Caco-2 (cell line): ENCODE results near the gene MACROD1. TPM values are rescaled to one million over a fixed set of nuclear protein-coding genes. Genes with fewer than 3 reads are reported as not detected.

ENCODE experiments used
- BruUV-seq: library from RNA; stranded (reverse); fragments of 400-500 nt; replicated peaks from 2 replicates; lab custom pipeline; 2021; lab: Mats Ljungman, UMichigan
- CTCF ChIA-PET: fragments of 300-600 bp; sonication (Branson Sonifier 250); formaldehyde crosslinking; loops from one replicate; lab custom pipeline; 2022; ENCODE audit warnings: antibody characterized with exemption; lab: Charles Lee
- POLR2A ChIA-PET: fragments of 300-600 bp; sonication (Branson Sonifier 250); formaldehyde crosslinking; loops from one replicate; lab custom pipeline; 2022; ENCODE audit warnings: antibody characterized with exemption; lab: Charles Lee
- DNase-seq, 2 experiments: peaks; one replicate each; pipeline versions ENCODE4 v3.0.0 to v3.0.0-alpha.2; 2020 to 2022
- H3K27me3 ChIP-seq: replicated peaks from 2 replicates; pipeline ENCODE4 v1.6.0; 2011; ENCODE audit warnings: low read length; ENCODE audit not compliant: control insufficient read depth, insufficient read depth
- H3K36me3 ChIP-seq: 2 replicates; pipeline ENCODE4 v1.5.1; 2011; ENCODE audit warnings: low read length; ENCODE audit not compliant: control insufficient read depth, insufficient read depth
- H3K4me1 ChIP-seq: fragments of 250-450 bp; sonication (Bioruptor Pico); 2 replicates; pipeline ENCODE4 v1.5.1; 2020; ENCODE audit warnings: mild to moderate bottlenecking
- H3K4me3 ChIP-seq: 2 replicates; pipeline ENCODE4 v1.5.1; 2011; ENCODE audit warnings: low read depth, mild to moderate bottlenecking, control low read depth, low read length
- H3K9me3 ChIP-seq: fragments of 250-450 bp; sonication (Bioruptor Pico); 2 replicates; pipeline ENCODE4 v1.5.1; 2020; ENCODE audit warnings: mild to moderate bottlenecking, moderate library complexity
- H3K27ac Mint-ChIP-seq: one replicate; pipeline ENCODE4 v1.8.0; 2022; ENCODE audit warnings: mixed read lengths; ENCODE audit not compliant: unreplicated experiment
- H3K27me3 Mint-ChIP-seq: one replicate; pipeline ENCODE4 v1.8.0; 2022; ENCODE audit warnings: mixed read lengths; ENCODE audit not compliant: insufficient read depth, unreplicated experiment
- H3K36me3 Mint-ChIP-seq: one replicate; pipeline ENCODE4 v1.8.0; 2022; ENCODE audit warnings: mild to moderate bottlenecking, mixed read lengths; ENCODE audit not compliant: insufficient read depth, unreplicated experiment
- H3K4me1 Mint-ChIP-seq: one replicate; pipeline ENCODE4 v1.8.0; 2022; ENCODE audit warnings: low read depth, mixed read lengths; ENCODE audit not compliant: unreplicated experiment
- H3K4me3 Mint-ChIP-seq: one replicate; pipeline ENCODE4 v1.8.0; 2022; ENCODE audit warnings: mild to moderate bottlenecking, moderate library complexity, mixed read lengths; ENCODE audit not compliant: unreplicated experiment
- H3K9me3 Mint-ChIP-seq: one replicate; pipeline ENCODE4 v1.8.0; 2022; ENCODE audit warnings: mixed read lengths; ENCODE audit not compliant: unreplicated experiment
- CTCF ChIP-seq, 2 experiments: fragments of 200-600 bp in 1 of 2; IDR thresholded peaks; 1 replicate in 1 of 2; 2 replicates in 1 of 2; pipeline versions ENCODE4 v1.5.1 to v1.8.0; 2011 to 2022; ENCODE audit warnings: antibody characterized with exemption in 1 of 2, control low read depth in 1 of 2, inconsistent platforms in 1 of 2, low read depth in 1 of 2, low read length in 1 of 2, mild to moderate bottlenecking in 1 of 2, moderate library complexity in 1 of 2; ENCODE audit not compliant: insufficient read depth in 1 of 2, severe bottlenecking in 1 of 2, unreplicated experiment in 1 of 2
- intact Hi-C: fragments of 100-400 bp; cut with micrococcal nuclease; formaldehyde crosslinking; loops from one replicate; pipeline ENCODE4 v1.10.0; 2022; ENCODE audit not compliant: unreplicated experiment
- total RNA-seq: library from RNA; stranded (reverse); gene quantifications from 2 replicates; pipeline ENCODE4 v1.2.3, GENCODE V29; 2022

MACROD1 gene
- total RNA-seq, 1 experiment from 2014 or later: 29.6 TPM

GRCh38 chr11:64196626-64197025, 30.7 kb upstream of the MACROD1 start:
- Histone ChIP-seq H3K4me3 (no peak overlapping the region), H3K27me3 (no peaks in the 10 kb centered on the region), H3K36me3 (peaks cover 10% of the 10 kb centered on the region), H3K9me3 (no peaks in the 10 kb centered on the region), H3K4me1 (no peaks in the 10 kb centered on the region)
- Mint-ChIP-seq H3K36me3 (peaks cover 100% of the 10 kb centered on the region), H3K9me3 (no peaks in the 10 kb centered on the region), H3K4me1 (no peaks in the 10 kb centered on the region), H3K4me3 (no peak overlapping the region), H3K27me3 (no peaks in the 10 kb centered on the region), H3K27ac (no peak overlapping the region)
- no TSS peak for BruUV-seq
- DNase-seq: no peak
- TF ChIP-seq CTCF (IDR thresholded peaks at IDR 0.05; ENCODE audit: insufficient read depth in 1 of 2, low read depth in 1 of 2, low read length in 1 of 2, severe bottlenecking in 1 of 2, unreplicated experiment in 1 of 2): no peak
- ChIA-PET CTCF (interaction anchor here (0.6 to 1.9 kb wide), 2 partner anchors 11 to 15 kb away, joined by 4 to 14 read pairs; partner anchors contain the start of gene STIP1), POLR2A (interaction anchor here (0.6 kb wide), 1 partner anchor 383 kb away, joined by 4 read pairs; no protein-coding TSS in a partner anchor)
- intact Hi-C loops: no loop called here

GRCh38 chr11:64192434-64192833, 26.5 kb upstream of the MACROD1 start:
- Mint-ChIP-seq H3K27ac (no peak overlapping the region), H3K9me3 (no peaks in the 10 kb centered on the region), H3K36me3 (peaks cover 89% of the 10 kb centered on the region), H3K4me3 (no peak overlapping the region), H3K27me3 (no peaks in the 10 kb centered on the region), H3K4me1 (no peaks in the 10 kb centered on the region)
- Histone ChIP-seq H3K4me1 (0 out of 2 replicates have a peak, but pooled peaks cover 3% of the 10 kb centered on the region), H3K27me3 (no peaks in the 10 kb centered on the region), H3K4me3 (no peak overlapping the region), H3K9me3 (no peaks in the 10 kb centered on the region), H3K36me3 (peaks cover 8% of the 10 kb centered on the region)
- DNase-seq: no peak
- no peak for TF ChIP-seq CTCF (IDR thresholded peaks at IDR 0.05; ENCODE audit: insufficient read depth in 1 of 2, low read depth in 1 of 2, low read length in 1 of 2, severe bottlenecking in 1 of 2, unreplicated experiment in 1 of 2)
- CTCF ChIA-PET: no interaction called here
- POLR2A ChIA-PET: interaction anchor here (0.5 kb wide), 1 partner anchor 11 kb away, joined by 3 read pairs; no protein-coding TSS in a partner anchor
- intact Hi-C loops: no loop called here
- no TSS peak for BruUV-seq

GRCh38 chr11:64186492-64187165, 20.7 kb upstream of the MACROD1 start:
- BruUV-seq: no TSS peak
- no peaks in the 10 kb centered on the region for H3K9me3 Mint-ChIP-seq
- H3K36me3 ChIP-seq: no peaks in the 10 kb centered on the region; the same call in 1 of the 2 replicates
- H3K4me1 Mint-ChIP-seq: peaks cover 12% of the 10 kb centered on the region
- intact Hi-C loops: loop anchor here (5.0 kb wide), 1 partner anchor 86 kb away; no protein-coding TSS in a partner anchor
- H3K4me3 Mint-ChIP-seq: no peak overlapping the region
- H3K4me1 ChIP-seq: peaks cover 11% of the 10 kb centered on the region
- ChIA-PET POLR2A (interaction anchor here (1.2 to 2.5 kb wide), 7 partner anchors 18 to 348 kb away, joined by 4 to 33 read pairs (median 7); partner anchors contain the start of genes FKBP2, MACROD1, MARK2 and NUDT22), CTCF (interaction anchor here (1.0 to 3.1 kb wide), 8 partner anchors 14 to 118 kb away, joined by 3 to 19 read pairs (median 4); partner anchors contain the start of genes ESRRA, MACROD1 and PPP1R14B)
- DNase-seq: peak in 1 of 2 experiments; percentile 35
- no peak for TF ChIP-seq CTCF (IDR thresholded peaks at IDR 0.05; ENCODE audit: insufficient read depth in 1 of 2, low read depth in 1 of 2, low read length in 1 of 2, severe bottlenecking in 1 of 2, unreplicated experiment in 1 of 2)
- H3K27me3 ChIP-seq: no peaks in the 10 kb centered on the region
- no peaks in the 10 kb centered on the region for H3K27me3 Mint-ChIP-seq
- peaks cover 64% of the 10 kb centered on the region for H3K36me3 Mint-ChIP-seq
- no peak overlapping the region for H3K4me3 ChIP-seq
- H3K9me3 ChIP-seq: no peaks in the 10 kb centered on the region
- no peak overlapping the region for H3K27ac Mint-ChIP-seq
